Calu3 (cell line): ENCODE measurements around the gene THAP7. TPM values are rescaled to one million over a fixed set of nuclear protein-coding genes. Genes with fewer than 3 reads are reported as not detected.

ENCODE experiments used
- BruUV-seq: library from RNA; stranded (reverse); fragments of 400-500 nt; replicated peaks from 2 replicates; lab custom pipeline; 2021; lab: Mats Ljungman, UMichigan
- CTCF ChIA-PET: fragments of 300-600 bp; sonication (Branson Sonifier 250); formaldehyde crosslinking; loops from one replicate; lab custom pipeline; 2022; ENCODE audit warnings: antibody characterized with exemption; lab: Charles Lee
- DNase-seq: peaks from one replicate; pipeline ENCODE4 v3.0.0; 2022
- H3K27ac Mint-ChIP-seq: one replicate; pipeline ENCODE4 v1.8.0; 2022; ENCODE audit warnings: mixed read lengths; ENCODE audit not compliant: unreplicated experiment
- H3K27me3 Mint-ChIP-seq: one replicate; pipeline ENCODE4 v1.8.0; 2022; ENCODE audit warnings: mixed read lengths; ENCODE audit not compliant: unreplicated experiment
- H3K36me3 Mint-ChIP-seq: one replicate; pipeline ENCODE4 v1.8.0; 2022; ENCODE audit warnings: mild to moderate bottlenecking, moderate library complexity, mixed read lengths; ENCODE audit not compliant: insufficient read depth, unreplicated experiment
- H3K4me1 Mint-ChIP-seq: one replicate; pipeline ENCODE4 v1.8.0; 2022; ENCODE audit warnings: mild to moderate bottlenecking, low read depth, mixed read lengths; ENCODE audit not compliant: unreplicated experiment
- H3K4me3 Mint-ChIP-seq: one replicate; pipeline ENCODE4 v1.8.0; 2022; ENCODE audit warnings: mild to moderate bottlenecking, low read depth, moderate library complexity, mixed read lengths; ENCODE audit not compliant: unreplicated experiment
- H3K9me3 Mint-ChIP-seq: one replicate; pipeline ENCODE4 v1.8.0; 2022; ENCODE audit warnings: low read depth, mixed read lengths; ENCODE audit not compliant: unreplicated experiment
- intact Hi-C: fragments of 100-400 bp; cut with micrococcal nuclease; formaldehyde crosslinking; loops from one replicate; pipeline ENCODE4 v1.10.0; 2022; ENCODE audit not compliant: unreplicated experiment
- total RNA-seq: library from RNA; stranded (reverse); gene quantifications from 2 replicates; pipeline ENCODE4 v1.2.3, GENCODE V29; 2022
- TF ChIP-seq, protein P1 (sequence below): fragments of 200-600 bp; IDR thresholded peaks from one replicate; pipeline ENCODE4 v1.8.0; 2022; ENCODE audit warnings: antibody characterized with exemption; ENCODE audit not compliant: unreplicated experiment

Gene THAP7
- total RNA-seq, 1 experiment from 2014 or later = 24.5 TPM

GRCh38 chr22:20977516-20978170 is 24.3 kb downstream of the THAP7 start:
- Mint-ChIP-seq H3K9me3 (peaks cover 5% of the 10 kb centered on the region), H3K4me1 (no peaks in the 10 kb centered on the region), H3K36me3 (peaks cover 30% of the 10 kb centered on the region), H3K4me3 (no peak overlapping the region), H3K27ac (no peak overlapping the region), H3K27me3 (peaks cover 25% of the 10 kb centered on the region)
- no peak for DNase-seq
- CTCF ChIA-PET = no interaction called here
- BruUV-seq = no TSS peak
- intact Hi-C loops = no loop called here
- TF ChIP-seq, protein P1, sequence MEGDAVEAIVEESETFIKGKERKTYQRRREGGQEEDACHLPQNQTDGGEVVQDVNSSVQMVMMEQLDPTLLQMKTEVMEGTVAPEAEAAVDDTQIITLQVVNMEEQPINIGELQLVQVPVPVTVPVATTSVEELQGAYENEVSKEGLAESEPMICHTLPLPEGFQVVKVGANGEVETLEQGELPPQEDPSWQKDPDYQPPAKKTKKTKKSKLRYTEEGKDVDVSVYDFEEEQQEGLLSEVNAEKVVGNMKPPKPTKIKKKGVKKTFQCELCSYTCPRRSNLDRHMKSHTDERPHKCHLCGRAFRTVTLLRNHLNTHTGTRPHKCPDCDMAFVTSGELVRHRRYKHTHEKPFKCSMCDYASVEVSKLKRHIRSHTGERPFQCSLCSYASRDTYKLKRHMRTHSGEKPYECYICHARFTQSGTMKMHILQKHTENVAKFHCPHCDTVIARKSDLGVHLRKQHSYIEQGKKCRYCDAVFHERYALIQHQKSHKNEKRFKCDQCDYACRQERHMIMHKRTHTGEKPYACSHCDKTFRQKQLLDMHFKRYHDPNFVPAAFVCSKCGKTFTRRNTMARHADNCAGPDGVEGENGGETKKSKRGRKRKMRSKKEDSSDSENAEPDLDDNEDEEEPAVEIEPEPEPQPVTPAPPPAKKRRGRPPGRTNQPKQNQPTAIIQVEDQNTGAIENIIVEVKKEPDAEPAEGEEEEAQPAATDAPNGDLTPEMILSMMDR = no peak

DNA sequence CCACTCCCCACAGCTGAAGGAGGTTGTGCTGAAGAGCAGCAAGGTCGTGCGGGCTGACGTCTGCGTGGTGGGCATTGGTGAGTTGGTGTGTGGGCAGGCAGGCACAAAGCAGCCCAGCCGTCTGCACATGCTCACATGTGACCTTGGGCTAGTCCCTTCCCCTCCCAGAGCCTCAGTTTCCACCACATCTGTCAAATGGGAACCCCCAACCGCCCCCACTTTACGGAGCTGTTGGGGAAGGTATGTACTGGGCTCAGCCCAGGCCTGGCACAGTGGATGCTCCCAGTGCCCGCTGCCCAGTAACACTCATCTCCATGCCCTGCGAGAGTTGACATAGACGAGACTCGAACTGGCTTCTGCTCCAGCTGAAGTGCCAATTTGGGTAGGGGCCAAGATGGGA is 24.9 kb downstream of the THAP7 start:
- TF ChIP-seq, protein P1 = no peak
- Mint-ChIP-seq H3K9me3 (peaks cover 5% of the 10 kb centered on the region), H3K27me3 (peaks cover 25% of the 10 kb centered on the region), H3K4me3 (no peak overlapping the region), H3K36me3 (peaks cover 24% of the 10 kb centered on the region), H3K4me1 (no peaks in the 10 kb centered on the region), H3K27ac (no peak overlapping the region)
- BruUV-seq = no TSS peak
- no peak for DNase-seq
- CTCF ChIA-PET = no interaction called here
- intact Hi-C loops = no loop called here

GRCh38 chr22:20976291-20976877 is 25.5 kb downstream of the THAP7 start:
- no TSS peak for BruUV-seq
- H3K9me3 Mint-ChIP-seq = peaks cover 5% of the 10 kb centered on the region
- H3K4me3 Mint-ChIP-seq = no peak overlapping the region
- peaks cover 17% of the 10 kb centered on the region for H3K36me3 Mint-ChIP-seq
- no peak for DNase-seq
- intact Hi-C loops = no loop called here
- CTCF ChIA-PET = interaction anchor here (1.2 kb wide), 1 partner anchor 25 kb away, joined by 3 read pairs; no protein-coding TSS in a partner anchor
- peaks cover 25% of the 10 kb centered on the region for H3K27me3 Mint-ChIP-seq
- H3K27ac Mint-ChIP-seq = no peak overlapping the region
- H3K4me1 Mint-ChIP-seq = no peaks in the 10 kb centered on the region
- TF ChIP-seq, protein P1 = no peak

- CTCF ChIA-PET = interaction anchor here (1.2 kb wide), 1 partner anchor 25 kb away, joined by 3 read pairs; no protein-coding TSS in a partner anchor
- no peak overlapping the region for H3K4me3 Mint-ChIP-seq
- no peak overlapping the region for H3K27ac Mint-ChIP-seq
- peaks cover 16% of the 10 kb centered on the region for H3K36me3 Mint-ChIP-seq
- no peaks in the 10 kb centered on the region for H3K4me1 Mint-ChIP-seq
- intact Hi-C loops = no loop called here
- no peak for DNase-seq
- no TSS peak for BruUV-seq
- peaks cover 5% of the 10 kb centered on the region for H3K9me3 Mint-ChIP-seq
- TF ChIP-seq, protein P1 = no peak
- H3K27me3 Mint-ChIP-seq = peaks cover 25% of the 10 kb centered on the region
Observed at GRCh38 chr22:20975541-20976290, 26.2 kb downstream of the THAP7 start.
